RWPE1 (cell line): ENCODE results near the gene OR2A2.

Source experiments
- CTCF ChIA-PET: fragments of 350-600 bp; sonication (Branson Sonifier 250); formaldehyde crosslinking; extraction: SDS; loops from one replicate; lab custom pipeline; 2021; lab: Yijun Ruan, JAX
- POLR2A ChIA-PET: fragments of 400-600 bp; formaldehyde crosslinking; extraction: SDS; loops from one replicate; lab custom pipeline; 2020; ENCODE audit warnings: antibody characterized with exemption; ENCODE audit not compliant: low non-redundant PET; lab: Yijun Ruan, JAX
- DNase-seq: peaks from one replicate; pipeline ENCODE4 v3.0.0; 2012; ENCODE audit warnings: low spot score
- H3K27ac ChIP-seq: fragments of 450-650 bp; 2 replicates; pipeline ENCODE4 v1.5.1; 2017
- TF ChIP-seq, protein P1 (sequence below): fragments of 450-650 bp; conservative IDR thresholded peaks from 2 replicates; pipeline ENCODE4 v1.5.1; 2017; ENCODE audit warnings: low read depth, mild to moderate bottlenecking

The OR2A2 gene, protein sequence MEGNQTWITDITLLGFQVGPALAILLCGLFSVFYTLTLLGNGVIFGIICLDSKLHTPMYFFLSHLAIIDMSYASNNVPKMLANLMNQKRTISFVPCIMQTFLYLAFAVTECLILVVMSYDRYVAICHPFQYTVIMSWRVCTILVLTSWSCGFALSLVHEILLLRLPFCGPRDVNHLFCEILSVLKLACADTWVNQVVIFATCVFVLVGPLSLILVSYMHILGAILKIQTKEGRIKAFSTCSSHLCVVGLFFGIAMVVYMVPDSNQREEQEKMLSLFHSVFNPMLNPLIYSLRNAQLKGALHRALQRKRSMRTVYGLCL

DNA sequence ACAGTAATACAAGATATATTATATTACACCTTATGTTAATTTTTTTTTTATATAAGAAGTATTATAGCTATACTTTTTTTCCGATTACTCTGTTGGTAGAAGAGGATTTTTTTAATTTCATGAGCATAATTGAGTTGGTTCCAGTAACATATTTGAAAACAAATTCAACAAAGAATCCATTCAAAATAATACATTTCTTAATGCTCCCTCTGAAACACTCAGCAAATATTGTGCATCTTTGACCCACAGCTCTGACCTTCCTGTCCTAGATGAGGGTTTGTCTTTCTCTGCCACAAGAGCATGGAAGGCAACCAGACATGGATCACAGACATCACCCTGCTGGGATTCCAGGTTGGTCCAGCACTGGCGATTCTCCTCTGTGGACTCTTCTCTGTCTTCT, at the start of gene OR2A2:
Gene OR2A2 (plus strand): TSS at position 301 of the 400 bp plus-strand sequence. CDS start 0 bp downstream, at position 301.
- CTCF ChIA-PET: no interaction called here
- POLR2A ChIA-PET: no interaction called here

DNA sequence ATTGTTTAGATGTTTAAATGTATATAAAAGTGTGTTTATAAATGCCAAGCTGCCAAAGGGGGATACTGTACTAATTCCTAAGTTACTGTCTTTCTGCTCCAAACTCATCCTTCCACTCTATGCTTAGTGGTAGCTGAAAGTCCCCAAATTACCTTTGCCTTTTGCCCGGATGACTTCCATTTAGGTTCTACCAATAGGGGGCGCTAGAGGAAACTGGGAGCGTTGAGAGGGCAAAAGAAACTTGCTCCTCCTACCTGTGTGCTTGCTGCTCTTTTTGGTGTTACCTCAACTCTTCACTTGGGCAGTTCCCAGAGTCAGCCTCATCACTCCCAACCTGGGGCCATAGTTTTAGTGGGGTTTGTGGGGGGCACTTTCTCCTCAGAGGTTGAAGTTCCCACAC, 45.7 kb upstream of the OR2A2 start:
- ChIA-PET POLR2A (no interaction called here), CTCF (no interaction called here)
- DNase-seq: no peak
- TF ChIP-seq, protein P1, sequence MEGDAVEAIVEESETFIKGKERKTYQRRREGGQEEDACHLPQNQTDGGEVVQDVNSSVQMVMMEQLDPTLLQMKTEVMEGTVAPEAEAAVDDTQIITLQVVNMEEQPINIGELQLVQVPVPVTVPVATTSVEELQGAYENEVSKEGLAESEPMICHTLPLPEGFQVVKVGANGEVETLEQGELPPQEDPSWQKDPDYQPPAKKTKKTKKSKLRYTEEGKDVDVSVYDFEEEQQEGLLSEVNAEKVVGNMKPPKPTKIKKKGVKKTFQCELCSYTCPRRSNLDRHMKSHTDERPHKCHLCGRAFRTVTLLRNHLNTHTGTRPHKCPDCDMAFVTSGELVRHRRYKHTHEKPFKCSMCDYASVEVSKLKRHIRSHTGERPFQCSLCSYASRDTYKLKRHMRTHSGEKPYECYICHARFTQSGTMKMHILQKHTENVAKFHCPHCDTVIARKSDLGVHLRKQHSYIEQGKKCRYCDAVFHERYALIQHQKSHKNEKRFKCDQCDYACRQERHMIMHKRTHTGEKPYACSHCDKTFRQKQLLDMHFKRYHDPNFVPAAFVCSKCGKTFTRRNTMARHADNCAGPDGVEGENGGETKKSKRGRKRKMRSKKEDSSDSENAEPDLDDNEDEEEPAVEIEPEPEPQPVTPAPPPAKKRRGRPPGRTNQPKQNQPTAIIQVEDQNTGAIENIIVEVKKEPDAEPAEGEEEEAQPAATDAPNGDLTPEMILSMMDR: 0 out of 2 replicates have a peak, but pooled peaks have one; percentile 11
- H3K27ac ChIP-seq: no peak overlapping the region

More for the DNA sequence above, at the start of gene OR2A2:
- no peak for DNase-seq
- no peak within 1 kb of the TSS for H3K27ac ChIP-seq
- TF ChIP-seq, protein P1: no peak

DNA sequence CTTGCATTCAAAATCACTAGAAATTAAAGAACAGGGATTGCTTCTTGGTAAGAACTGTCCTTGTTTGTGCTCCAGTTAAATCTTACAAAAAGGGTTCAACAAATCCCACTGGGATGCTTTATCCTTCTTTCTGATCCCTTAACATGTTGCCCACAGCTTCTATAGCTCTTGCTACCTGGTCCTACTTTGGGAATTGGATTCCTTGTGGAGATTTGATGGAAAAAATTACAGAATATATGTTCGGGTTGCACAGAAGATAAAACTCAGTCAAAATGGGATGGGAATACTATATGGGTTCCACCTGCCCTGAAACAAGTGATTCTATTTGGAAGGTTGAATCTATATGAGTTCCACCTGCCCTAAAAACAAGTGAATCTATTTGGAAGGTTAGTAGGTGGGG, 39.9 kb upstream of the OR2A2 start, which contains the start of gene OR2A25:
Gene OR2A25 (plus strand): TSS at position 301 of the 400 bp plus-strand sequence. CDS start 4,409 bp downstream, outside the sequence.
- DNase-seq: no peak
- ChIA-PET POLR2A (no interaction called here), CTCF (interaction anchor here (0.9 kb wide), 1 partner anchor 1120 kb away, joined by 3 read pairs; no protein-coding TSS in a partner anchor)
- TF ChIP-seq, protein P1: no peak
- no peak within 1 kb of the TSS for H3K27ac ChIP-seq

DNA sequence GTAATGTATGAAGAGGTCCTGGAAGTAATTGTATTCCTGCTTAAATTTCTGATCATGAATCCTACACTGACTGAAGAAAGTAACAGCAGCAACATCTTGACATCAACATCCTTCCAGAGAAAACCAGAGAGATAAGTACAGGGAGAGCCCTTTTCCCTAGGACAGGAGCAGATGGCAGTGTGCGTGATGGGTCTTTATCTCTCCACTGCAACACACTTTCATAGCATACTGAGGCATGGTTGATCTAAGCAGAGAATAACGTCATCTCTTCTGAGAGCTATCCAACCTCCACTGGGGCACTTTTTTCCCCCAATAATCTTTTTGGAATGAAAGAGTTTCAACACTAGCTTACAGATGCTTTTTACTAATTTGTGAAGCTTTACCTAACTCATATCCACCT, 39.4 kb upstream of the OR2A2 start:
- TF ChIP-seq, protein P1: no peak
- no peak overlapping the region for H3K27ac ChIP-seq
- no peak for DNase-seq
- ChIA-PET CTCF (interaction anchor here (0.9 kb wide), 1 partner anchor 1120 kb away, joined by 3 read pairs; no protein-coding TSS in a partner anchor), POLR2A (no interaction called here)

DNA sequence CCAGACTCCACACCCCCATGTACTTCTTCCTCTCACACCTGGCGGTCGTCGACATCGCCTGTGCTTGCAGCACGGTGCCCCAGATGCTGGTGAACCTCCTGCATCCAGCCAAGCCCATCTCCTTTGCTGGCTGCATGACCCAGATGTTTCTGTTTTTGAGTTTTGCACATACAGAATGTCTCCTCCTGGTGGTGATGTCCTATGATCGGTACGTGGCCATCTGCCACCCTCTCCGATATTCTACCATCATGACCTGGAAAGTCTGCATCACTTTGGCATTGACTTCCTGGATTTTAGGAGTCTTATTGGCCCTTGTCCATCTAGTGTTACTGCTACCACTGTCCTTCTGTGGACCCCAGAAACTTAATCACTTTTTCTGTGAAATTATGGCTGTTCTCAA, 35.0 kb upstream of the OR2A2 start:
- TF ChIP-seq, protein P1: no peak
- no peak for DNase-seq
- POLR2A ChIA-PET: no interaction called here
- H3K27ac ChIP-seq: no peak overlapping the region
- CTCF ChIA-PET: no interaction called here

DNA sequence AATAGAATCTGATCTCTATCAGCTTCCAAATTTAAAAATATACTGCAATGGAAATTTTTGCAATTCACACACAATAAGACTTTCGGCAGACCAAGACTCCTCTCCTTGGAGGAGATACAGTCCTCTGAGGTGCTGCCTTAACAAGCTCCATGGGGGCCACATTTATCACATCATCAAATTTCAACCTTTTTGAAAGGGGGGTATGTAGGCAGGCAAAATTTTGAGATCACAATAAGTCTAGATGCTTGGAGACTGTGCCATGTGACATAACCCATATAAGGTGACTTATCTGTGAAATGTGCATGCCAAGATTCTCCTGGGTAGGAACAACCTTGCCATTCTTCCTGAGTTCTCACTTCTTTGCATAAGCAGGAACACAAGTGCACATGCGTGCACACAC, 23.4 kb upstream of the OR2A2 start, which contains the start of gene OR2A12:
Gene OR2A12 (plus strand): TSS at position 301 of the 400 bp plus-strand sequence. CDS start 8,830 bp downstream, outside the sequence.
- ChIA-PET CTCF (no interaction called here), POLR2A (no interaction called here)
- no peak within 1 kb of the TSS for H3K27ac ChIP-seq
- no peak for DNase-seq
- TF ChIP-seq, protein P1: no peak
